Spinal cord (tissue), 10 donors: ENCODE results near the gene STAC2. TPM values are rescaled to one million over a fixed set of nuclear protein-coding genes. Genes with fewer than 3 reads are reported as not detected.
A peak's percentile ranks its signal among the peaks of the same experiment; 100 is the strongest.

Source experiments
- DNase-seq, 6 donors: peaks; one replicate each; pipeline versions ENCODE4 v3.0.0 to v3.0.0-alpha.2; 2013 to 2015; ENCODE audit warnings: low spot score in 6 of 6, low read depth in 4 of 6
- H3K27ac ChIP-seq: one replicate; pipeline ENCODE4 v1.5.1; 2013; ENCODE audit warnings: low read depth, low read length, control low read depth
- H3K27me3 ChIP-seq: one replicate; pipeline ENCODE4 v1.6.1; 2013; ENCODE audit warnings: low read length; ENCODE audit not compliant: control insufficient read depth, insufficient read depth
- H3K36me3 ChIP-seq: one replicate; pipeline ENCODE4 v1.6.1; 2013; ENCODE audit warnings: low read length; ENCODE audit not compliant: control insufficient read depth, insufficient read depth
- H3K4me1 ChIP-seq: one replicate; pipeline ENCODE4 v1.6.1; 2013; ENCODE audit warnings: low read length; ENCODE audit not compliant: control insufficient read depth, insufficient read depth
- H3K4me3 ChIP-seq: one replicate; pipeline ENCODE4 v1.5.1; 2013; ENCODE audit warnings: low read depth, low read length, control low read depth
- H3K9me3 ChIP-seq: one replicate; pipeline ENCODE4 v1.6.1; 2013; ENCODE audit warnings: low read length; ENCODE audit not compliant: control insufficient read depth, insufficient read depth
- WGBS: methylation state at CpG from one replicate; pipeline ENCODE4 v1.1.5; 2013; ENCODE audit warnings: missing lambda C conversion rate; ENCODE audit not compliant: insufficient coverage; 5-methylcytosine and 5-hydroxymethylcytosine counted together
- polyA plus RNA-seq, 2 donors: library from polyadenylated mRNA; unstranded; fragments of 120-200 nt; gene quantifications; one replicate each; pipeline ENCODE4 v1.2.1, GENCODE V29; 2013; ENCODE audit not compliant: insufficient read length in 2 of 2
- total RNA-seq, 2 donors: library from RNA; depleted of rRNA in 1 of 2; stranded (reverse); fragments of 120-200 nt in 1 of 2; fragments of >200 nt in 1 of 2; gene quantifications; one replicate each; pipeline versions ENCODE4 v1.2.3 to v1.2.4, GENCODE V29; 2013 to 2014
- donor health status: healthy.

STAC2 gene
- total and polyA plus RNA-seq, 4 donors = 0.83 to 17.1 (median 8.7) TPM

DNA sequence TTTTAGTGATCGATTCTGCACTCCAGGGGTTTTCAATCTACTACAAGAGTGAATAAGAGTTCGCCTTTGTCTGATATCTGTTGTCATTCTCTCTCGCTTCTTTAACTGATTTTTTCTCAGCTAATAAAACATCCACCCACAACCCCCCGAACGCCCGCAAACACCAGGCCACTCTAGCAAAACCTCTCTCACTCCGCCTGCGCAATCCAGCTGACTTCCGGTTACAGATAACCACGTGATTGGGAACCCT lies 26.0 kb downstream of the STAC2 start:
- Histone ChIP-seq H3K36me3 (peaks cover 38% of the 10 kb centered on the region), H3K27me3 (no peaks in the 10 kb centered on the region), H3K4me1 (peaks cover 48% of the 10 kb centered on the region), H3K4me3 (peak overlapping the region; percentile 96), H3K9me3 (no peaks in the 10 kb centered on the region), H3K27ac (peak overlapping the region; percentile 93)
- DNase-seq = peak in 4 of 6 donors; percentile 79 to 99 (median 92)
- WGBS = 0% methylated on average over 6 of the region's 10 CpGs

DNA sequence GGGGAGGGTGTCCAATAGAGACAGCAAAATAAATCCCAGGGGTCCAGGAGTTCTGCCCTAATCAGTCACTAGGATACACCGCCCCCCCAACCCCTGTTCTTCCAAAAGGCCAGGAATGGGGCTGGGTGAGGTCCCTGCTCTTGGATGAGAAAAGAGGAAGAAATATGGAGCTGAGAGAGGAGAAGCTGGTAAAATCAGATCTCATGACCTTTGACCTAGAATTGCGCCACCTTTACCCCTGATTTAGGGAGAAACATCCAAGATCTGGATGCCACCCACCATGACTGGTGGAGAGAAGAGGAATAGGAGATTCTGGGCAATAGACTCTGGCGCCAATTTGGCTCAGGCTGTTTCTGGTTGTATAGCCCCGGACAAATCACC lies 27.6 kb downstream of the STAC2 start:
- Histone ChIP-seq H3K4me3 (peak overlapping the region; percentile 73), H3K27me3 (no peaks in the 10 kb centered on the region), H3K4me1 (peaks cover 64% of the 10 kb centered on the region), H3K36me3 (peaks cover 35% of the 10 kb centered on the region), H3K27ac (peak overlapping the region; percentile 80), H3K9me3 (no peaks in the 10 kb centered on the region)
- WGBS = no CpG with 5 or more reads among the region's 4 CpGs
- no peak for DNase-seq

GRCh38 chr17:39197380-39198185 lies 28.2 kb downstream of the STAC2 start, which contains the start of gene CACNB1:
CACNB1 (minus strand) TSS chr17:39197669; CDS start chr17:39197495, 174 bp downstream.
- Histone ChIP-seq H3K4me1 (peaks cover 68% of the 10 kb centered on the region), H3K27me3 (no peaks in the 10 kb centered on the region), H3K27ac (peak within 1 kb of the TSS; percentile 80), H3K36me3 (peaks cover 35% of the 10 kb centered on the region), H3K4me3 (peak within 1 kb of the TSS; percentile 73), H3K9me3 (no peaks in the 10 kb centered on the region)
- DNase-seq = peak in 2 of 6 donors; percentile 95 to 96
- WGBS = under 1% methylated on average over 41 of the region's 55 CpGs

GRCh38 chr17:39196808-39197291 lies 28.9 kb downstream of the STAC2 start:
- 0% methylated on average over 23 of the region's 30 CpGs for WGBS
- peak overlapping the region; percentile 73 for H3K4me3 ChIP-seq
- peak overlapping the region; percentile 80 for H3K27ac ChIP-seq
- H3K9me3 ChIP-seq = no peaks in the 10 kb centered on the region
- DNase-seq = peak in 2 of 6 donors; percentile 68 to 76
- peaks cover 67% of the 10 kb centered on the region for H3K4me1 ChIP-seq
- peaks cover 35% of the 10 kb centered on the region for H3K36me3 ChIP-seq
- H3K27me3 ChIP-seq = no peaks in the 10 kb centered on the region

- no peak for DNase-seq
- Histone ChIP-seq H3K4me3 (peak overlapping the region; percentile 73), H3K9me3 (no peaks in the 10 kb centered on the region), H3K4me1 (peaks cover 61% of the 10 kb centered on the region), H3K27ac (peak overlapping the region; percentile 72), H3K27me3 (no peaks in the 10 kb centered on the region), H3K36me3 (peaks cover 35% of the 10 kb centered on the region)
- WGBS = no CpG with 5 or more reads among the region's 8 CpGs
These were observed 29.4 kb downstream of the STAC2 start for GRCh38 chr17:39196241-39196807.

DNA sequence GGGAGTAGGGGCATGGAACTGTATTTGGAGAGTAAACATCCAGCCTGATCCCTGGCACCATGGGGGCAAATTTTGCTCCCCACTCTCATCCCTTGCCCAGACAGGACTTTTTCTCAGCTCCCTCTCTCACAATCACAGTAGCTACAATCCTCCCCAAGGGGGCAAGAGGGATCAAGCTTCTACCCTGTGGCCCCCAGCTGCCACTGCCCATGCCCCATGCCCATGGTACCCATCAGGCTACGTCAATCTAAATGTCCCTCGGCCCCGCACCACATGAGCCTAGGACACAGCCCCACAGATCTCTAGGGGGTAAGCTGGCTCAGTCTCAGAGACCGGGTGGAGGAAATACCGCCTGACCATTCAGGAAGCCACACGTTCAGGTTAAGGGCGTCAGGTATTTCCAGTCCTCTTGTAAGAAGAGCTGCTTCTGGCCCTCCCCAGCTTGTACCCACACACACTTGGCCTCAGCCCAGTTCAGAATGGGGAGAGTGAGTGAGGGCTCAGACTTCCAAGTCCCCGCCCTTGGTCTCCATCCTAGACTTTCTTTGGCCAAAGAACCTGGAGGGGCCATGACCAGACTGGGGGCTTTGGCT lies 30.1 kb downstream of the STAC2 start:
- Histone ChIP-seq H3K9me3 (no peaks in the 10 kb centered on the region), H3K27ac (peak overlapping the region; percentile 72), H3K36me3 (peaks cover 41% of the 10 kb centered on the region), H3K27me3 (no peaks in the 10 kb centered on the region), H3K4me1 (peaks cover 55% of the 10 kb centered on the region), H3K4me3 (peak overlapping the region; percentile 29)
- WGBS = 45% methylated on average over 7 of the region's 8 CpGs
- no peak for DNase-seq

DNA sequence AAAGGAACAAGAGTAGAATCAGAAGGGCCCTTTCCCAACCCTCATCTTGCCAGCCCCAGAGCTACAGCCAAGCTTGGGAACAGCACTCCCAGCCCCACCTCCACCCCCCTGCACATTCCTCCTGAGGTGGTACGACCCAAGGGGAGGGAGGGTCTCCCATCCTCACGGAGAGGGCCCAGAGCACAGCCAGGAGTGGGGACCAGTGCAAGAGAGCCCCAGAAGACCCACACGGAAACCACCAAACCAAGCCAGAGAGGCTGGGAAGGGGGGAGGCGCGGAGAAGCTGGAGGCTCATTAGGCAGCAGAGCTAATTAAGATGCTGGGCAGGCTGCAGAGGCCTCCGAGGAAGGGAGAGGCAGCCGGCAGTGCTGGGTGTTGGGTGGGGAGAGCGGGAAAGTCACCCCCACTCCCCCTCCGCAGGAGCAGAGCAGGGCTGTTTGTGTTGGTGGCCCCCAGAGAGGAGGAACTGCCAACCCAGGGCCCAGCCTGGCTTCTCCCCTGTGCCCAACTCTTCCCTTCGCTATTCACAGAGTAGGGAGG lies 30.7 kb downstream of the STAC2 start:
- H3K36me3 ChIP-seq = peaks cover 47% of the 10 kb centered on the region
- peak overlapping the region; percentile 72 for H3K27ac ChIP-seq
- DNase-seq = peak in 2 of 6 donors; percentile 76 to 81
- 28% methylated on average over 4 of the region's 10 CpGs for WGBS
- peaks cover 55% of the 10 kb centered on the region for H3K4me1 ChIP-seq
- H3K4me3 ChIP-seq = peak overlapping the region; percentile 29
- H3K27me3 ChIP-seq = no peaks in the 10 kb centered on the region
- no peaks in the 10 kb centered on the region for H3K9me3 ChIP-seq

- Histone ChIP-seq H3K27me3 (no peaks in the 10 kb centered on the region), H3K4me1 (peaks cover 52% of the 10 kb centered on the region), H3K4me3 (peak overlapping the region; percentile 29), H3K9me3 (no peaks in the 10 kb centered on the region), H3K27ac (peak overlapping the region; percentile 72), H3K36me3 (peaks cover 52% of the 10 kb centered on the region)
- DNase-seq = peak in 2 of 6 donors; percentile 79 to 82
- 35% methylated on average over 17 of the region's 20 CpGs for WGBS
These were observed 31.4 kb downstream of the STAC2 start for GRCh38 chr17:39194089-39194984.

DNA sequence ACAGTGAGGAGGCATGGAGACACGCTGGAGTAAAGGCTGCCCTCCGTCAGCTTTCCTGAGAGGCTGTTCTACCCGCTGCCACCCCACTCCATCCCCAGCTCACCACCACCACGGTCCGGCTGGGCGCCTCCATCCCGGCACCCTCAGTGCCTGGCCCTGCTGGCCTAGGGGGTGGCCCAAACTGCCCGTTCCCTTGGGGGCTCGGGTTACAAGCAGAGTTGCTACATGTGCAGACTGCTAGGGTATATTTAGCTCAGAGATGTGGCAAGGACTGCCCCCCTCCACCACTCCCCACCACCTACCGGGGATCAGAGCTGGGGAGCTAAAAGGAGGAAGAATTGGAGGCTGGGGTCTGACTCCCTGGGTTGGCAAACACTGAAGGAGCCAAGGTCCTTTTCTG lies 32.4 kb downstream of the STAC2 start:
- no peak for DNase-seq
- H3K27ac ChIP-seq = no peak overlapping the region
- no peak overlapping the region for H3K4me3 ChIP-seq
- no peaks in the 10 kb centered on the region for H3K9me3 ChIP-seq
- 82% methylated on average over 6 of the region's 10 CpGs for WGBS
- no peaks in the 10 kb centered on the region for H3K27me3 ChIP-seq
- peaks cover 50% of the 10 kb centered on the region for H3K4me1 ChIP-seq
- peaks cover 57% of the 10 kb centered on the region for H3K36me3 ChIP-seq
